ENCODE data around the gene SLC35G4. TPM values are rescaled to one million over a fixed set of nuclear protein-coding genes. Genes with fewer than 3 reads are reported as not detected.

The SLC35G4 gene
- total and polyA plus RNA-seq, 2 donors (not counting 1 experiment from before 2014, with no cell fraction given), result not detected

- 95% methylated on average over 9 of the region's 9 CpGs for WGBS (ENCODE audit: insufficient coverage)
Measured at GRCh38 chr18:11657152-11657551, 47.8 kb downstream of the SLC35G4 start.

DNA sequence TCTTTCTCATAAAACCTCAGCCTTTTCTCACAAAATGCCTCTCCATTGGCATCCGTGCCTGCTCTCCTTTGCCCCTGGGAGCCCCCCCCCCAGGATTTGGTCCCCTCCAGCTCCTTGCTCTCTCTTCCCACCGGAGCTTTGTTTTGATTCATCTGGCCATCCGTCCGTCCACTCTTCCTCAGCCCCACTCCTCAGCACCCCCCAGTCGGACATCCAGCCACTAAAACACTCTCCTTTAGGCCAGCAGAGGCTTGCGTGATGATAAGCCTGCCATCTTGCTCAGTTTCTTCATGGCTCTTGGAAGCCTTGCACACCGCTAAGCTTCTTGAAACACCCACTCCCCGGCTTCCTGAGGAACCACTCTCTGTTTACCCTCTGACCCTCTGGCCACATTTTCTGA, 48.2 kb downstream of the SLC35G4 start:
- Mint-ChIP-seq H3K4me3 (no peak overlapping the region), H3K27me3 (peaks cover 51% of the 10 kb centered on the region), H3K4me1 (peaks cover 4% of the 10 kb centered on the region), H3K9me3 (ENCODE audit: insufficient read depth) (no peaks in the 10 kb centered on the region), H3K27ac (no peak overlapping the region)
- H3K79me2 ChIP-seq (ENCODE audit: control insufficient read depth, insufficient read depth, low read length), result no peaks in the 10 kb centered on the region
- no peak overlapping the region for H3K4me3 ChIP-seq (ENCODE audit: control extremely low read depth in 1 of 5, extremely low read depth in 1 of 5, insufficient read depth in 1 of 5, low read depth in 2 of 5, low read length in 4 of 5)
- H3K27me3 ChIP-seq (replicated peaks in 1 of 4; ENCODE audit: control extremely low read depth in 1 of 4, control insufficient read depth in 3 of 4, insufficient read depth in 4 of 4, low read length in 3 of 4), result peaks cover 0 to 16% (median 4%) of the 10 kb centered on the region in 4 experiments
- no peaks in the 10 kb centered on the region for H4K20me1 ChIP-seq (ENCODE audit: control insufficient read depth, insufficient read depth, low read length, poor library complexity, severe bottlenecking)
- no peak for TF ChIP-seq EZH2 (IDR thresholded peaks at IDR 0.05; ENCODE audit: borderline replicate concordance, insufficient read depth, low read depth, low read length, poor library complexity, severe bottlenecking)
- TF ChIP-seq CTCF (IDR thresholded peaks at IDR 0.05), result no peak
- no peaks in the 10 kb centered on the region for H3K36me3 ChIP-seq (replicated peaks in 1 of 2; ENCODE audit: control extremely low read depth in 1 of 2, control insufficient read depth in 1 of 2, extremely low read depth in 1 of 2, insufficient read depth in 2 of 2, low read length in 1 of 2)
- H3K9ac ChIP-seq (ENCODE audit: low read length), result no peak overlapping the region
- CTCF ChIA-PET, result interaction anchor here (3.4 kb wide), 1 partner anchor 579 kb away, joined by 17 read pairs; no protein-coding TSS in a partner anchor
- ATAC-seq (ENCODE audit: low read depth) (no peak), DNase-seq (no peak)
- H3K4me1 ChIP-seq (ENCODE audit: control insufficient read depth in 2 of 2, insufficient read depth in 2 of 2, low read length in 2 of 2), result peaks cover 0 to 3% of the 10 kb centered on the region in 2 donors
- POLR2A ChIA-PET, result no interaction called here
- H3K4me2 ChIP-seq (replicated peaks; ENCODE audit: low read depth, low read length, poor library complexity, severe bottlenecking), result no peak overlapping the region
- no peaks in the 10 kb centered on the region for H3K9me3 ChIP-seq (ENCODE audit: control extremely low read depth in 1 of 3, control insufficient read depth in 2 of 3, insufficient read depth in 1 of 3, low read length in 2 of 3)
- H3K27ac ChIP-seq (ENCODE audit: low read length in 2 of 2), result no peak overlapping the region
- no peak overlapping the region for H2AFZ ChIP-seq (ENCODE audit: insufficient read depth, low read depth, low read length, poor library complexity, severe bottlenecking)
- WGBS (ENCODE audit: insufficient coverage), result 87% methylated on average over 8 of the region's 8 CpGs
- intact Hi-C loops (cut with micrococcal nuclease), result no loop called here

More at GRCh38 chr18:11657152-11657551, 47.8 kb downstream of the SLC35G4 start:
- Histone ChIP-seq H3K36me3 (replicated peaks in 1 of 2; ENCODE audit: control extremely low read depth in 1 of 2, control insufficient read depth in 1 of 2, extremely low read depth in 1 of 2, insufficient read depth in 2 of 2, low read length in 1 of 2) (no peaks in the 10 kb centered on the region), H3K79me2 (ENCODE audit: control insufficient read depth, insufficient read depth, low read length) (no peaks in the 10 kb centered on the region), H3K27me3 (replicated peaks in 1 of 4; ENCODE audit: control extremely low read depth in 1 of 4, control insufficient read depth in 3 of 4, insufficient read depth in 4 of 4, low read length in 3 of 4) (peaks cover 0 to 16% (median 4%) of the 10 kb centered on the region in 4 experiments), H3K9ac (ENCODE audit: low read length) (no peak overlapping the region), H3K4me3 (ENCODE audit: control extremely low read depth in 1 of 5, extremely low read depth in 1 of 5, insufficient read depth in 1 of 5, low read depth in 2 of 5, low read length in 4 of 5) (no peak overlapping the region), H3K4me1 (ENCODE audit: control insufficient read depth in 2 of 2, insufficient read depth in 2 of 2, low read length in 2 of 2) (peaks cover 0 to 3% of the 10 kb centered on the region in 2 donors), H3K4me2 (replicated peaks; ENCODE audit: low read depth, low read length, poor library complexity, severe bottlenecking) (no peak overlapping the region), H2AFZ (ENCODE audit: insufficient read depth, low read depth, low read length, poor library complexity, severe bottlenecking) (no peak overlapping the region), H3K27ac (ENCODE audit: low read length in 2 of 2) (no peak overlapping the region), H4K20me1 (ENCODE audit: control insufficient read depth, insufficient read depth, low read length, poor library complexity, severe bottlenecking) (no peaks in the 10 kb centered on the region), H3K9me3 (ENCODE audit: control extremely low read depth in 1 of 3, control insufficient read depth in 2 of 3, insufficient read depth in 1 of 3, low read length in 2 of 3) (no peaks in the 10 kb centered on the region)
- TF ChIP-seq EZH2 (IDR thresholded peaks at IDR 0.05; ENCODE audit: borderline replicate concordance, insufficient read depth, low read depth, low read length, poor library complexity, severe bottlenecking), result no peak
- TF ChIP-seq CTCF (IDR thresholded peaks at IDR 0.05), result no peak
- H3K27me3 Mint-ChIP-seq, result peaks cover 52% of the 10 kb centered on the region
- POLR2A ChIA-PET, result no interaction called here
- intact Hi-C loops (cut with micrococcal nuclease), result no loop called here
- H3K4me1 Mint-ChIP-seq, result peaks cover 4% of the 10 kb centered on the region
- H3K9me3 Mint-ChIP-seq (ENCODE audit: insufficient read depth), result no peaks in the 10 kb centered on the region
- no peak for ATAC-seq (ENCODE audit: low read depth)
- CTCF ChIA-PET, result interaction anchor here (1.1 to 3.4 kb wide), 2 partner anchors 9 to 579 kb away, joined by 5 to 17 read pairs; no protein-coding TSS in a partner anchor
- no peak overlapping the region for H3K27ac Mint-ChIP-seq
- DNase-seq, result no peak
- H3K4me3 Mint-ChIP-seq, result no peak overlapping the region

Measured in B cell (primary cell).